ENCODE data around the gene FAM217A. TPM values are rescaled to one million over a fixed set of nuclear protein-coding genes. Genes with fewer than 3 reads are reported as not detected.

The FAM217A gene
- total and polyA plus RNA-seq, 10 donors = not detected

- WGBS, 5 donors = 94 to 100% (median 97%) methylated on average over 1 of the region's 1 CpG
- no peak for DNase-seq
- Histone ChIP-seq H3K27me3 (replicated peaks in 1 of 7) (no peaks in the 10 kb centered on the region), H3K4me1 (peaks cover 30 to 94% (median 78%) of the 10 kb centered on the region in 6 donors), H3K9me3 (no peaks in the 10 kb centered on the region), H3K36me3 (peaks cover 0 to 27% (median 0%) of the 10 kb centered on the region in 6 donors), H3K4me3 (no peak overlapping the region), H3K27ac (no peak overlapping the region)
- TF ChIP-seq POLR2A (IDR thresholded peaks at IDR 0.05) (no peak), CTCF (IDR thresholded peaks at IDR 0.05 in 8 of 11, conservative IDR thresholded peaks at IDR 0.05 in 3 of 11) (no peak), POLR2AphosphoS5 (IDR thresholded peaks at IDR 0.05) (no peak)
- intact Hi-C loops (cut with DNase I; ENCODE audit: low total_unique reads) = loop anchor here (10.0 kb wide), 1 partner anchor 109 kb away; the partner anchor contains the start of gene ECI2
These were observed 53.3 kb downstream of the FAM217A start for GRCh38 chr6:4025681-4026080.

GRCh38 chr6:4023240-4023639 is 55.7 kb downstream of the FAM217A start:
- 0 to 16% (median 5%) methylated on average over 1 of the region's 1 CpG for WGBS, 5 donors
- H3K9me3 ChIP-seq = no peaks in the 10 kb centered on the region
- intact Hi-C loops (cut with DNase I; ENCODE audit: low total_unique reads) = loop anchor here (10.0 kb wide), 1 partner anchor 112 kb away; the partner anchor contains the start of gene ECI2
- peaks cover 0 to 16% (median 0%) of the 10 kb centered on the region in 6 donors for H3K36me3 ChIP-seq
- peak overlapping the region in 3 of 8 donors; percentile 83 to 87 (median 84) for H3K4me3 ChIP-seq
- H3K27me3 ChIP-seq (replicated peaks in 1 of 7) = no peaks in the 10 kb centered on the region
- H3K4me1 ChIP-seq = peaks cover 36 to 90% (median 81%) of the 10 kb centered on the region in 6 donors
- no peak for TF ChIP-seq CTCF (IDR thresholded peaks at IDR 0.05 in 8 of 11, conservative IDR thresholded peaks at IDR 0.05 in 3 of 11)
- TF ChIP-seq POLR2A (IDR thresholded peaks at IDR 0.05) = no peak
- no peak for TF ChIP-seq POLR2AphosphoS5 (IDR thresholded peaks at IDR 0.05)
- H3K27ac ChIP-seq = peak overlapping the region in 6 of 8 donors; percentile 21 to 98 (median 96)
- DNase-seq = no peak

- TF ChIP-seq CTCF (IDR thresholded peaks at IDR 0.05 in 8 of 11, conservative IDR thresholded peaks at IDR 0.05 in 3 of 11) (no peak), POLR2A (IDR thresholded peaks at IDR 0.05) (no peak), POLR2AphosphoS5 (IDR thresholded peaks at IDR 0.05) (no peak)
- Histone ChIP-seq H3K4me3 (peak overlapping the region; percentile 67 to 88 (median 80)), H3K36me3 (peaks cover 0 to 5% (median 0%) of the 10 kb centered on the region in 6 donors), H3K9me3 (no peaks in the 10 kb centered on the region), H3K27me3 (replicated peaks in 1 of 7) (no peaks in the 10 kb centered on the region), H3K27ac (peak overlapping the region; percentile 90 to 98 (median 96)), H3K4me1 (peaks cover 39 to 88% (median 80%) of the 10 kb centered on the region in 6 donors)
- WGBS, 5 donors = 2 to 3% (median 3%) methylated on average over 15 of the region's 15 CpGs
- intact Hi-C loops (cut with DNase I; ENCODE audit: low total_unique reads) = loop anchor here (10.0 kb wide), 1 partner anchor 113 kb away; the partner anchor contains the start of gene ECI2
- no peak for DNase-seq
These were observed 56.9 kb downstream of the FAM217A start for GRCh38 chr6:4021854-4022695.

Measured in spleen (tissue), 11 donors.